IMR-90 (cell line): ENCODE results near the gene HLA-DQB1. TPM values are rescaled to one million over a fixed set of nuclear protein-coding genes. Genes with fewer than 3 reads are reported as not detected.

Experiments used
- ATAC-seq: fragments of 200-7000 bp; cut with Tn5 transposase; 2 replicates; pipeline ENCODE4 v1.9.1; 2020; ENCODE audit warnings: low read depth, mild to moderate bottlenecking, moderate library complexity
- BruUV-seq: library from RNA; stranded (reverse); fragments of 400-500 nt; replicated peaks from 2 replicates; lab custom pipeline; 2021; lab: Mats Ljungman, UMichigan
- CTCF ChIA-PET: fragments of 300-600 bp; formaldehyde crosslinking; extraction: SDS; loops from one replicate; lab custom pipeline; 2021; ENCODE audit warnings: antibody characterized with exemption; lab: Yijun Ruan, JAX
- POLR2A ChIA-PET: fragments of 300-600 bp; sonication (Branson Sonifier 250); formaldehyde crosslinking; loops from one replicate; lab custom pipeline; 2022; ENCODE audit warnings: antibody characterized with exemption; ENCODE audit not compliant: unreplicated experiment; lab: Charles Lee
- DNase-seq: peaks from one replicate; pipeline ENCODE4 v3.0.0; 2013
- H2AFZ ChIP-seq: replicated peaks from 2 replicates; pipeline ENCODE3; 2013; ENCODE audit warnings: low read length, mild to moderate bottlenecking; ENCODE audit not compliant: poor library complexity
- H2AK5ac ChIP-seq: 2 replicates; pipeline ENCODE4 v1.6.1; 2013; ENCODE audit warnings: low read depth, low read length, inconsistent platforms
- H2AK9ac ChIP-seq: replicated peaks from 2 replicates; pipeline ENCODE3; 2013; ENCODE audit warnings: mild to moderate bottlenecking, low read depth, low read length, moderate library complexity; ENCODE audit not compliant: poor library complexity
- H2BK120ac ChIP-seq: 2 replicates; pipeline ENCODE4 v1.6.1; 2013; ENCODE audit warnings: low read depth, low read length, inconsistent platforms
- H2BK15ac ChIP-seq: 3 replicates; pipeline ENCODE4 v1.6.1; 2013; ENCODE audit warnings: low read depth, low read length, inconsistent platforms
- H2BK20ac ChIP-seq: 2 replicates; pipeline ENCODE4 v1.6.1; 2013; ENCODE audit warnings: low read depth, mild to moderate bottlenecking, inconsistent platforms, low read length, moderate library complexity
- H2BK5ac ChIP-seq: 2 replicates; pipeline ENCODE4 v1.6.1; 2013; ENCODE audit warnings: mild to moderate bottlenecking, low read depth, low read length, inconsistent platforms; ENCODE audit not compliant: poor library complexity, severe bottlenecking
- H3K14ac ChIP-seq: replicated peaks from 2 replicates; pipeline ENCODE4 v1.6.1; 2013; ENCODE audit warnings: low read depth, low read length, inconsistent platforms
- H3K18ac ChIP-seq: 2 replicates; pipeline ENCODE4 v1.6.1; 2013; ENCODE audit warnings: low read depth, low read length, control low read depth
- H3K23ac ChIP-seq: 2 replicates; pipeline ENCODE4 v1.6.1; 2013; ENCODE audit warnings: low read depth, low read length, inconsistent platforms
- H3K27ac ChIP-seq: 2 replicates; pipeline ENCODE4 v1.5.1; 2013; ENCODE audit warnings: mild to moderate bottlenecking, control low read depth, low read length; ENCODE audit not compliant: insufficient read depth
- H3K27me3 ChIP-seq: 2 replicates; pipeline ENCODE4 v1.6.1; 2013; ENCODE audit warnings: low read length; ENCODE audit not compliant: control insufficient read depth, insufficient read depth
- H3K36me3 ChIP-seq: 2 replicates; pipeline ENCODE4 v1.6.1; 2013; ENCODE audit warnings: low read length, mixed read lengths; ENCODE audit not compliant: control insufficient read depth, insufficient read depth
- H3K4ac ChIP-seq: 2 replicates; pipeline ENCODE4 v1.6.1; 2013; ENCODE audit warnings: low read depth, low read length, inconsistent platforms
- H3K4me1 ChIP-seq: 2 replicates; pipeline ENCODE4 v1.6.1; 2013; ENCODE audit warnings: low read length, mixed read lengths; ENCODE audit not compliant: control insufficient read depth, insufficient read depth
- H3K4me2 ChIP-seq: 2 replicates; pipeline ENCODE4 v1.6.1; 2013; ENCODE audit warnings: low read depth, mild to moderate bottlenecking, control low read depth, low read length, moderate library complexity
- H3K4me3 ChIP-seq: 2 replicates; pipeline ENCODE4 v1.5.1; 2013; ENCODE audit warnings: low read depth, mild to moderate bottlenecking, control low read depth, low read length, moderate library complexity; ENCODE audit not compliant: insufficient read depth
- H3K56ac ChIP-seq: 2 replicates; pipeline ENCODE4 v1.6.1; 2013; ENCODE audit warnings: low read length, inconsistent platforms; ENCODE audit not compliant: insufficient read depth; ENCODE audit errors: extremely low read depth
- H3K79me1 ChIP-seq, 2 experiments: 2 replicates each; pipeline ENCODE4 v1.6.1; 2013; ENCODE audit warnings: low read length in 2 of 2, inconsistent platforms in 1 of 2, low read depth in 1 of 2
- H3K9ac ChIP-seq: 2 replicates; pipeline ENCODE4 v1.6.1; 2013; ENCODE audit warnings: low read depth, low read length, control low read depth
- H3K9me1 ChIP-seq: 2 replicates; pipeline ENCODE4 v1.6.1; 2013; ENCODE audit warnings: low read length, inconsistent platforms; ENCODE audit not compliant: insufficient read depth
- H3K9me3 ChIP-seq: 2 replicates; pipeline ENCODE4 v1.6.1; 2013; ENCODE audit warnings: low read length; ENCODE audit not compliant: control insufficient read depth, insufficient read depth
- H4K20me1 ChIP-seq: 2 replicates; pipeline ENCODE4 v1.6.1; 2013; ENCODE audit warnings: low read length, inconsistent platforms; ENCODE audit not compliant: insufficient read depth
- H4K5ac ChIP-seq: 2 replicates; pipeline ENCODE4 v1.6.1; 2013; ENCODE audit warnings: mild to moderate bottlenecking, low read depth, low read length, control low read depth
- H4K8ac ChIP-seq, 2 experiments: 2 replicates each; pipeline ENCODE4 v1.6.1; 2013; ENCODE audit warnings: low read depth in 2 of 2, low read length in 2 of 2, control low read depth in 1 of 2, inconsistent platforms in 1 of 2
- H4K91ac ChIP-seq: 2 replicates; pipeline ENCODE4 v1.6.1; 2013; ENCODE audit warnings: low read depth, low read length, inconsistent platforms; ENCODE audit not compliant: insufficient read depth
- CEBPB ChIP-seq: IDR thresholded peaks from 2 replicates; pipeline ENCODE4 v1.6.1; 2012; ENCODE audit warnings: low read depth, low read length, improper control_type of control experiment
- FOS ChIP-seq: fragments of 150-350 bp; IDR thresholded peaks from 2 replicates; pipeline ENCODE4 v1.6.1; 2016; ENCODE audit warnings: low read depth, low read length
- MAFK ChIP-seq: IDR thresholded peaks from 2 replicates; pipeline ENCODE4 v1.6.1; 2012; ENCODE audit warnings: low read depth, low read length, improper control_type of control experiment
- MAZ ChIP-seq: IDR thresholded peaks from 2 replicates; pipeline ENCODE4 v1.6.1; 2012; ENCODE audit warnings: low read depth, mild to moderate bottlenecking, low read length, improper control_type of control experiment, moderate library complexity, borderline replicate concordance
- MXI1 ChIP-seq: IDR thresholded peaks from 2 replicates; pipeline ENCODE4 v1.6.1; 2012; ENCODE audit warnings: low read depth, mild to moderate bottlenecking, low read length, moderate library complexity, borderline replicate concordance
- RAD21 ChIP-seq: IDR thresholded peaks from 2 replicates; pipeline ENCODE4 v1.6.1; 2012; ENCODE audit warnings: low read length, improper control_type of control experiment
- RCOR1 ChIP-seq: IDR thresholded peaks from 2 replicates; pipeline ENCODE4 v1.6.1; 2012; ENCODE audit warnings: mild to moderate bottlenecking, low read length, improper control_type of control experiment; ENCODE audit not compliant: insufficient replicate concordance
- SMC3 ChIP-seq: fragments of 150-350 bp; IDR thresholded peaks from 2 replicates; pipeline ENCODE4 v1.6.1; 2016; ENCODE audit warnings: low read depth, mild to moderate bottlenecking, antibody characterized with exemption, low read length, moderate library complexity
- WGBS, 2 experiments: methylation state at CpG; one replicate each; pipeline versions ENCODE4 v1.1.5 to v1.1.7; 2013; ENCODE audit warnings: missing lambda C conversion rate in 2 of 2; ENCODE audit not compliant: insufficient read length in 1 of 2; ENCODE audit errors: extremely low coverage in 2 of 2; 5-methylcytosine and 5-hydroxymethylcytosine counted together
- dilution Hi-C: fragments of 300-500 bp; cut with HindIII; formaldehyde crosslinking; loops from one replicate; pipeline ENCODE4 v1.14.3; 2018; ENCODE audit warnings: low sequenced_read_pairs; ENCODE audit not compliant: unreplicated experiment
- in situ Hi-C: fragments of 300-500 bp; cut with MboI; formaldehyde crosslinking; loops from 3 replicates; pipeline ENCODE4 v1.14.3; 2019; ENCODE audit warnings: low sequenced_read_pairs, inconsistent platforms, mixed read lengths
- intact Hi-C: fragments of 100-400 bp; cut with micrococcal nuclease; formaldehyde crosslinking; loops from 2 replicates; pipeline ENCODE4 v1.10.0; 2022
- polyA plus RNA-seq, 3 experiments: library from polyadenylated mRNA; depleted of rRNA; stranded (reverse); fragments of >200 nt; gene quantifications; 2 replicates each; pipeline ENCODE4 v1.2.3, GENCODE V29; 2012; ENCODE audit warnings: low replicate concordance in 1 of 3
- total RNA-seq: library from RNA; depleted of rRNA; stranded (reverse); fragments of >200 nt; gene quantifications from 2 replicates; pipeline ENCODE4 v1.2.3, GENCODE V29; 2012
- TF ChIP-seq, protein P1 (sequence below): fragments of 150-350 bp; IDR thresholded peaks from 2 replicates; pipeline ENCODE4 v1.6.1; 2016; ENCODE audit warnings: low read depth, mild to moderate bottlenecking, low read length, moderate library complexity, borderline replicate concordance
- TF ChIP-seq, protein P2 (sequence below): conservative IDR thresholded peaks from 2 replicates; pipeline ENCODE4 v1.5.1; 2012; ENCODE audit warnings: mild to moderate bottlenecking, low read depth, low read length, improper control_type of control experiment
- TF ChIP-seq, protein P3 (sequence below): fragments of 150-350 bp; IDR thresholded peaks from 2 replicates; pipeline ENCODE4 v1.6.1; 2017; ENCODE audit warnings: mild to moderate bottlenecking, antibody characterized with exemption, low read length, low read depth

HLA-DQB1 gene
- total and polyA plus RNA-seq, 2 of the 4 experiments (the other 2 are of a cell fraction) = not detected

DNA sequence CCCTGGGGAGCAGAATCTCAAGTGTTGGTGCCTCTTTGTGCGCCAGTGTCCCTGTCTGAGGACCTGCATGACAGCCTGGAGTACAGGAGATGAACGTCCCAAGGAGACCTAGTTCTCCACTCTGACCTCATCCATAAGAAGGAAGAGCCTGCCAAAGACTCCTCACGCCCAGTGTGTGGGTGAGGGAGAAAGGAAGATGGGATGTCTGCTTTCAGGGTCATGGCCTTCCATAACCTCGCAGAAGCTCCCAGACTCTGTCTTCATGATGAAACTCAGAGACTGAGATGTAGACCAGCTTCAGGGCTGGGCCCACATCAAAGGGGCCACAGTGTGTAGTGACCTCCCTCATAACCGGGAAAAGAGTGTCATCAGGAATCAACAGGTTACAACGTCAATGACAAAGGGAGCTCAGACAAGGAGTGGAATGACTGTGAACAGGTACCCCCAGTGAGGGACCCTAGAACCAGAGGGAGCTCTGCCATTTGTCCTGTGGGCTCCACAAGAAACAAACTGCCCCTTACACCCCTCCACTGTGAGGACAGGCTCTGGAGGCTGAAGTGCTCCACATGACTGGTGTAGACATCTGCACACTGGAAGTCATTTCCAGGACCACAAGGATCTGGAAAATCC, 8.1 kb downstream of the HLA-DQB1 start:
- no peak overlapping the region for H2AK9ac ChIP-seq
- H3K4me1 ChIP-seq = no peaks in the 10 kb centered on the region
- ChIA-PET CTCF (interaction anchor here (0.6 kb wide), 1 partner anchor 335 kb away, joined by 3 read pairs; no protein-coding TSS in a partner anchor), POLR2A (no interaction called here)
- H3K9ac ChIP-seq = no peak overlapping the region
- no peaks in the 10 kb centered on the region for H3K36me3 ChIP-seq
- H2BK5ac ChIP-seq = no peak overlapping the region
- in situ Hi-C loops (no loop called here), dilution Hi-C loops (no loop called here), intact Hi-C loops (no loop called here)
- no peak overlapping the region for H3K4me3 ChIP-seq
- TF ChIP-seq, protein P1, sequence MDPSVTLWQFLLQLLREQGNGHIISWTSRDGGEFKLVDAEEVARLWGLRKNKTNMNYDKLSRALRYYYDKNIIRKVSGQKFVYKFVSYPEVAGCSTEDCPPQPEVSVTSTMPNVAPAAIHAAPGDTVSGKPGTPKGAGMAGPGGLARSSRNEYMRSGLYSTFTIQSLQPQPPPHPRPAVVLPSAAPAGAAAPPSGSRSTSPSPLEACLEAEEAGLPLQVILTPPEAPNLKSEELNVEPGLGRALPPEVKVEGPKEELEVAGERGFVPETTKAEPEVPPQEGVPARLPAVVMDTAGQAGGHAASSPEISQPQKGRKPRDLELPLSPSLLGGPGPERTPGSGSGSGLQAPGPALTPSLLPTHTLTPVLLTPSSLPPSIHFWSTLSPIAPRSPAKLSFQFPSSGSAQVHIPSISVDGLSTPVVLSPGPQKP = no peak
- TF ChIP-seq FOS (no peak), MAZ (no peak), RAD21 (no peak), RCOR1 (no peak), SMC3 (no peak), MAFK (no peak), CEBPB (no peak), MXI1 (no peak)
- TF ChIP-seq, protein P2, sequence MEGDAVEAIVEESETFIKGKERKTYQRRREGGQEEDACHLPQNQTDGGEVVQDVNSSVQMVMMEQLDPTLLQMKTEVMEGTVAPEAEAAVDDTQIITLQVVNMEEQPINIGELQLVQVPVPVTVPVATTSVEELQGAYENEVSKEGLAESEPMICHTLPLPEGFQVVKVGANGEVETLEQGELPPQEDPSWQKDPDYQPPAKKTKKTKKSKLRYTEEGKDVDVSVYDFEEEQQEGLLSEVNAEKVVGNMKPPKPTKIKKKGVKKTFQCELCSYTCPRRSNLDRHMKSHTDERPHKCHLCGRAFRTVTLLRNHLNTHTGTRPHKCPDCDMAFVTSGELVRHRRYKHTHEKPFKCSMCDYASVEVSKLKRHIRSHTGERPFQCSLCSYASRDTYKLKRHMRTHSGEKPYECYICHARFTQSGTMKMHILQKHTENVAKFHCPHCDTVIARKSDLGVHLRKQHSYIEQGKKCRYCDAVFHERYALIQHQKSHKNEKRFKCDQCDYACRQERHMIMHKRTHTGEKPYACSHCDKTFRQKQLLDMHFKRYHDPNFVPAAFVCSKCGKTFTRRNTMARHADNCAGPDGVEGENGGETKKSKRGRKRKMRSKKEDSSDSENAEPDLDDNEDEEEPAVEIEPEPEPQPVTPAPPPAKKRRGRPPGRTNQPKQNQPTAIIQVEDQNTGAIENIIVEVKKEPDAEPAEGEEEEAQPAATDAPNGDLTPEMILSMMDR = no peak
- TF ChIP-seq, protein P3, sequence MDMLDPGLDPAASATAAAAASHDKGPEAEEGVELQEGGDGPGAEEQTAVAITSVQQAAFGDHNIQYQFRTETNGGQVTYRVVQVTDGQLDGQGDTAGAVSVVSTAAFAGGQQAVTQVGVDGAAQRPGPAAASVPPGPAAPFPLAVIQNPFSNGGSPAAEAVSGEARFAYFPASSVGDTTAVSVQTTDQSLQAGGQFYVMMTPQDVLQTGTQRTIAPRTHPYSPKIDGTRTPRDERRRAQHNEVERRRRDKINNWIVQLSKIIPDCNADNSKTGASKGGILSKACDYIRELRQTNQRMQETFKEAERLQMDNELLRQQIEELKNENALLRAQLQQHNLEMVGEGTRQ = no peak
- H3K9me3 ChIP-seq = no peaks in the 10 kb centered on the region
- no peak overlapping the region for H3K4me2 ChIP-seq
- no peak overlapping the region for H3K18ac ChIP-seq
- H3K4ac ChIP-seq = no peak overlapping the region
- no peaks in the 10 kb centered on the region for H3K27me3 ChIP-seq
- no peak for ATAC-seq
- H3K9me1 ChIP-seq = no peaks in the 10 kb centered on the region
- no peak overlapping the region for H2BK120ac ChIP-seq
- BruUV-seq = no TSS peak
- no CpG with 5 or more reads among the region's 6 CpGs for WGBS, 2 experiments
- no peak overlapping the region for H3K56ac ChIP-seq
- DNase-seq = no peak
- H4K91ac ChIP-seq = no peak overlapping the region
- H3K27ac ChIP-seq = no peak overlapping the region
- no peak overlapping the region for H2BK15ac ChIP-seq
- H4K5ac ChIP-seq = no peak overlapping the region
- no peaks in the 10 kb centered on the region for H4K20me1 ChIP-seq
- no peak overlapping the region for H3K14ac ChIP-seq
- no peak overlapping the region for H2BK20ac ChIP-seq
- no peaks in the 10 kb centered on the region for H3K79me1 ChIP-seq
- H4K8ac ChIP-seq = no peak overlapping the region
- no peak overlapping the region for H2AFZ ChIP-seq
- H2AK5ac ChIP-seq = no peak overlapping the region
- no peak overlapping the region for H3K23ac ChIP-seq
